Measurements from ENCODE around the gene TRIM69. TPM values are rescaled to one million over a fixed set of nuclear protein-coding genes. Genes with fewer than 3 reads are reported as not detected.
"Not testable (repeated sequence)": the region's sequence is repeated elsewhere in the genome, so short reads cannot be mapped to it uniquely, and the experiment has no call there.

TRIM69 gene
- total RNA-seq, 1 experiment from 2014 or later: 16.7 TPM

DNA sequence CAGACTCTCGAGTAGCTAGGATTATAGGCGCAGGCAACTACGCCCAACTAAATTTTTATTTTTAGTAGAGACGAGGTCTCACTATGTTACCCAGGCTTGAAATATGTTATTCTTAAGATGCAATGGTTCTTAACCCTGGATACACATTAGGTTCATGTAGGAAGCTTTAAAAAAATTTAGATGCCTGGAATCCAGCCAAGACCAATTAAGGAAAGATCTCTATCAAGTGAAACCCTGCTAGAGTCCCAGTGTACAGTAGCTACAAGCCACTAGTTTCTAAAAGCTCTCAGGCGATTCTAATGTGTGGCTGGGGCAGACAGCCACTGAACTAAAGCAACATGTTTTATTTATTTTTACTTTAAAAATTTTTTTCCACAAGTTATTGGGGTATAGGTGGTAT, 33.2 kb downstream of the TRIM69 start:
- CTCF ChIA-PET: no interaction called here
- H3K36me3 ChIP-seq (ENCODE audit: control insufficient read depth, insufficient read depth, low read length): no peaks in the 10 kb centered on the region
- no TSS peak for BruUV-seq (replicated peaks)
- intact Hi-C loops (cut with micrococcal nuclease; ENCODE audit: unreplicated experiment) (no loop called here), in situ Hi-C loops (cut with HindIII; ENCODE audit: low pct_unique_long_range_greater_than_20kb, low sequenced_read_pairs) (no loop called here)
- no peak for ATAC-seq
- no peak for DNase-seq (ENCODE audit: low read depth, low spot score)
- H3K4me3 ChIP-seq (ENCODE audit: low read depth in 2 of 2, low read length in 2 of 2): no peak overlapping the region
- H3K27ac ChIP-seq (ENCODE audit: low read length): no peak overlapping the region
- POLR2A ChIA-PET: no interaction called here
- H3K9me3 ChIP-seq (ENCODE audit: control insufficient read depth, insufficient read depth, low read depth, low read length): peaks cover 3% of the 10 kb centered on the region; the same call in 1 of the 2 replicates
- H3K4me1 ChIP-seq (ENCODE audit: control insufficient read depth, insufficient read depth, low read length): no peaks in the 10 kb centered on the region
- H3K27me3 ChIP-seq (ENCODE audit: control insufficient read depth, insufficient read depth, low read length): no peaks in the 10 kb centered on the region
- TF ChIP-seq SIN3A (IDR thresholded peaks at IDR 0.05; ENCODE audit: borderline replicate concordance, insufficient read depth, low read depth, low read length) (no peak), TCF7L2 (IDR thresholded peaks at IDR 0.05; ENCODE audit: low read depth, low read length) (no peak), POLR2AphosphoS5 (IDR thresholded peaks at IDR 0.05; ENCODE audit: low read depth, low read length) (no peak)
- TF ChIP-seq, protein P1, sequence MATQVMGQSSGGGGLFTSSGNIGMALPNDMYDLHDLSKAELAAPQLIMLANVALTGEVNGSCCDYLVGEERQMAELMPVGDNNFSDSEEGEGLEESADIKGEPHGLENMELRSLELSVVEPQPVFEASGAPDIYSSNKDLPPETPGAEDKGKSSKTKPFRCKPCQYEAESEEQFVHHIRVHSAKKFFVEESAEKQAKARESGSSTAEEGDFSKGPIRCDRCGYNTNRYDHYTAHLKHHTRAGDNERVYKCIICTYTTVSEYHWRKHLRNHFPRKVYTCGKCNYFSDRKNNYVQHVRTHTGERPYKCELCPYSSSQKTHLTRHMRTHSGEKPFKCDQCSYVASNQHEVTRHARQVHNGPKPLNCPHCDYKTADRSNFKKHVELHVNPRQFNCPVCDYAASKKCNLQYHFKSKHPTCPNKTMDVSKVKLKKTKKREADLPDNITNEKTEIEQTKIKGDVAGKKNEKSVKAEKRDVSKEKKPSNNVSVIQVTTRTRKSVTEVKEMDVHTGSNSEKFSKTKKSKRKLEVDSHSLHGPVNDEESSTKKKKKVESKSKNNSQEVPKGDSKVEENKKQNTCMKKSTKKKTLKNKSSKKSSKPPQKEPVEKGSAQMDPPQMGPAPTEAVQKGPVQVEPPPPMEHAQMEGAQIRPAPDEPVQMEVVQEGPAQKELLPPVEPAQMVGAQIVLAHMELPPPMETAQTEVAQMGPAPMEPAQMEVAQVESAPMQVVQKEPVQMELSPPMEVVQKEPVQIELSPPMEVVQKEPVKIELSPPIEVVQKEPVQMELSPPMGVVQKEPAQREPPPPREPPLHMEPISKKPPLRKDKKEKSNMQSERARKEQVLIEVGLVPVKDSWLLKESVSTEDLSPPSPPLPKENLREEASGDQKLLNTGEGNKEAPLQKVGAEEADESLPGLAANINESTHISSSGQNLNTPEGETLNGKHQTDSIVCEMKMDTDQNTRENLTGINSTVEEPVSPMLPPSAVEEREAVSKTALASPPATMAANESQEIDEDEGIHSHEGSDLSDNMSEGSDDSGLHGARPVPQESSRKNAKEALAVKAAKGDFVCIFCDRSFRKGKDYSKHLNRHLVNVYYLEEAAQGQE (IDR thresholded peaks at IDR 0.05; ENCODE audit: insufficient read depth in 1 of 2, low read depth in 2 of 2, low read length in 1 of 2): no peak
- TF ChIP-seq, protein P2, sequence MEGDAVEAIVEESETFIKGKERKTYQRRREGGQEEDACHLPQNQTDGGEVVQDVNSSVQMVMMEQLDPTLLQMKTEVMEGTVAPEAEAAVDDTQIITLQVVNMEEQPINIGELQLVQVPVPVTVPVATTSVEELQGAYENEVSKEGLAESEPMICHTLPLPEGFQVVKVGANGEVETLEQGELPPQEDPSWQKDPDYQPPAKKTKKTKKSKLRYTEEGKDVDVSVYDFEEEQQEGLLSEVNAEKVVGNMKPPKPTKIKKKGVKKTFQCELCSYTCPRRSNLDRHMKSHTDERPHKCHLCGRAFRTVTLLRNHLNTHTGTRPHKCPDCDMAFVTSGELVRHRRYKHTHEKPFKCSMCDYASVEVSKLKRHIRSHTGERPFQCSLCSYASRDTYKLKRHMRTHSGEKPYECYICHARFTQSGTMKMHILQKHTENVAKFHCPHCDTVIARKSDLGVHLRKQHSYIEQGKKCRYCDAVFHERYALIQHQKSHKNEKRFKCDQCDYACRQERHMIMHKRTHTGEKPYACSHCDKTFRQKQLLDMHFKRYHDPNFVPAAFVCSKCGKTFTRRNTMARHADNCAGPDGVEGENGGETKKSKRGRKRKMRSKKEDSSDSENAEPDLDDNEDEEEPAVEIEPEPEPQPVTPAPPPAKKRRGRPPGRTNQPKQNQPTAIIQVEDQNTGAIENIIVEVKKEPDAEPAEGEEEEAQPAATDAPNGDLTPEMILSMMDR (IDR thresholded peaks at IDR 0.05): no peak

DNA sequence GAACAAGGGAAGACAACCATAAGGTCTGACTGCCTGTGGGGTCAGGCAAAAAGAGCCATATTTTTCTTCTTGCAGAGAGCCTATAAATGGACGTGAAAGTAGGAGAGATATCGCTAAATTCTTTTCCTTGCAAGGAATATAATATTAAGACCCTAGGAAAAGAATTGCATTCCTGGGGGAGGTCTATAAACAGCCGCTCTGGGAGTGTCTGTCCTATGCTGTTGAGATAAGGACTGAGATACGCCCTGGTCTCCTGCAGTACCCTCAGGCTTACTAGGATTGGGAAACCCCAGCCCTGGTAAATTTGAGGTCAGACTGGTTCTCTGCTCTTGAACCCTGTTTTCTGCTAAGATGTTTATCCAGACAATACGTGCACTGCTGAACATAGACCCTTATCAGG, 34.4 kb downstream of the TRIM69 start:
- H3K36me3 ChIP-seq (ENCODE audit: control insufficient read depth, insufficient read depth, low read length); H3K27ac ChIP-seq (ENCODE audit: low read length); H3K9me3 ChIP-seq (ENCODE audit: control insufficient read depth, insufficient read depth, low read depth, low read length); H3K27me3 ChIP-seq (ENCODE audit: control insufficient read depth, insufficient read depth, low read length); CTCF ChIA-PET; H3K4me3 ChIP-seq (ENCODE audit: low read depth in 2 of 2, low read length in 2 of 2); ATAC-seq; POLR2A ChIA-PET; BruUV-seq (replicated peaks); DNase-seq (ENCODE audit: low read depth, low spot score); in situ Hi-C loops (cut with HindIII; ENCODE audit: low pct_unique_long_range_greater_than_20kb, low sequenced_read_pairs); H3K4me1 ChIP-seq (ENCODE audit: control insufficient read depth, insufficient read depth, low read length); intact Hi-C loops (cut with micrococcal nuclease; ENCODE audit: unreplicated experiment): not testable (repeated sequence)

DNA sequence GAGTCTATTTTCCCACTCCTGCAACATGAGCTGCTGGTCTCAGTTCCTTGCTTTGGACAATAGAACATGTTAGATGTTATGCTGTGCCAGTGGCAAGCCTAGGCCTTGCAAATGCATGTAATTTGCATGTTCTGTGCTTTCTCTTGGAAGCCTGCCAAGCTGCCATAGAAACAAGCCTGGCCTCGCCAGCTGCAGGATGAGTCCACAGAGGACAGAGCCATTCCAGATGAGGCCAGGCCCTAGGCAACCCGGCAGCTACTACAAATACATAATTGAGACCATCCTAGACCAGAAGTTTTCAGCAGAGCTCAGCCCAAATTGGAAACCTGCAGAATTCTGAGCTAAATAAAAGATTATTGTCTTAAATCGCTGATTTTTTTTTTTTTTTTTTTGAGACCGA, 39.6 kb downstream of the TRIM69 start:
- DNase-seq (ENCODE audit: low read depth, low spot score) (no peak), ATAC-seq (no peak)
- ChIA-PET POLR2A (no interaction called here), CTCF (interaction anchor here (0.6 kb wide), 1 partner anchor 63 kb away, joined by 4 read pairs; no protein-coding TSS in a partner anchor)
- H3K27me3 ChIP-seq (ENCODE audit: control insufficient read depth, insufficient read depth, low read length): no peaks in the 10 kb centered on the region
- H3K9me3 ChIP-seq (ENCODE audit: control insufficient read depth, insufficient read depth, low read depth, low read length): no peaks in the 10 kb centered on the region
- no TSS peak for BruUV-seq (replicated peaks)
- in situ Hi-C loops (cut with HindIII; ENCODE audit: low pct_unique_long_range_greater_than_20kb, low sequenced_read_pairs) (no loop called here), intact Hi-C loops (cut with micrococcal nuclease; ENCODE audit: unreplicated experiment) (no loop called here)
- no peak overlapping the region for H3K4me3 ChIP-seq (ENCODE audit: low read depth in 2 of 2, low read length in 2 of 2)
- TF ChIP-seq SIN3A (IDR thresholded peaks at IDR 0.05; ENCODE audit: borderline replicate concordance, insufficient read depth, low read depth, low read length) (no peak), TCF7L2 (IDR thresholded peaks at IDR 0.05; ENCODE audit: low read depth, low read length) (no peak), POLR2AphosphoS5 (IDR thresholded peaks at IDR 0.05; ENCODE audit: low read depth, low read length) (no peak)
- H3K4me1 ChIP-seq (ENCODE audit: control insufficient read depth, insufficient read depth, low read length): no peaks in the 10 kb centered on the region
- H3K36me3 ChIP-seq (ENCODE audit: control insufficient read depth, insufficient read depth, low read length): no peaks in the 10 kb centered on the region
- H3K27ac ChIP-seq (ENCODE audit: low read length): no peak overlapping the region
